RPMI7951 (cell line): Measurements from ENCODE around the gene APCDD1. TPM values are rescaled to one million over a fixed set of nuclear protein-coding genes. Genes with fewer than 3 reads are reported as not detected.
"Not testable (repeated sequence)": the region's sequence is repeated elsewhere in the genome, so short reads cannot be mapped to it uniquely, and the experiment has no call there.

ENCODE experiments used
- DNase-seq: peaks from one replicate; pipeline ENCODE4 v3.0.0-alpha.2; 2012; ENCODE audit warnings: low read depth
- total RNA-seq: library from RNA; depleted of rRNA; stranded (reverse); fragments of >200 nt; shearing (Covaris generic); gene quantifications from 2 replicates; pipeline ENCODE4 v1.2.3, GENCODE V29; 2014

Gene APCDD1
- total RNA-seq, 1 experiment from 2014 or later: 4.7 TPM

DNA sequence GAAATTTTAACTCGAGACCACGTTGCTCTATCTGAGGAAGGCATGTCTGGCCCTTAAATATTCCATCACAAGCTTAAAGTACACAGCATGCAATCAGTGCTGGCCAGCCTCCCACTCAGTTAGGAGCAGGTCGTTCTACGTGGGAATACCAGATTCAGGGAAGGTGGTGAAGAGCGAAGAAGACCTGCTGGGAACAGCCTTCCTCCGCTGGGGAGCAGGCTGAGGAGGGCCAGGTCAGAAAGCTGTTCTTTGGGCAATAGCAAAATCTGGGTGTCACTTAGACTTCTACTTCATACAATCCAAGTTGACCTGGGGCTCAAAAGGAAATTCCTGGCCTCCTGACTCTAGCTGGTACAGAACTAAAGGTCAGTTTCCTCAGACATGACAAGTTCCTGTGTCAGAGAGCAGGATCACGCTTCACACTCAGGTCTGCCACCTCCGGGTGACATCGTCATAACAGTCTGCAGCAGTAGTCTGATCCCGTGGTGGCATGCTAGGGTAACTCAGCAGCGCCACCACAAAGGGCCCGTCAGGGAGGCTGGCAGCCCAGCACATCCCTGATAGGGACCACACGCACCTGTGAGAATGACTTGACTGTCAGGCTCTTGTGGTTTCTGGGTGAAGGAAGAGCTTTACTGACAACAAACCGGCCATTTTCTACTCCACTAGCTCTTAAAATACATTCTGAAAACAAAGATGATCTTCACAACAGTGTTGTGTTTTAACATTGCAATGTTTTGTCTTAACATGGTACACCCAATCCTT, 36.1 kb downstream of the APCDD1 start:
- no peak for DNase-seq

DNA sequence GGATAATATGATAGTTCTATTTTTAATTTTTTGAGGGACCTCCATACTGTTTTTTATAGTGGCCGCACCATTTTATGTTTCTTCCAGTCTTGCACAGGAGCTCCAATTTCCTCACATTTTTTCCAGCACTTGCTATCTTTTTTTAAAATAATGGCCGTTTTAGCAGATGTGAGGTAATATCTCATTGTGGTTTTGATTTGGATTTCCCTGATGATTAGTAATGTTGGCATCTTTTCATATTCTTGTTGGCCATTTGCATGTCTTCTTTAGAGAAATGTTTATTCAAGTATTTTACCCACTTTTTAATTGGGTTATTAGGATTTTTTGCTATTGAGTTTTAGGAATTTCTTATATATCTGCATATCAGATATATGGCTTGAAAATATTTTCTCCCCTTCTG, 41.5 kb downstream of the APCDD1 start:
- peak; percentile 10 for DNase-seq

DNA sequence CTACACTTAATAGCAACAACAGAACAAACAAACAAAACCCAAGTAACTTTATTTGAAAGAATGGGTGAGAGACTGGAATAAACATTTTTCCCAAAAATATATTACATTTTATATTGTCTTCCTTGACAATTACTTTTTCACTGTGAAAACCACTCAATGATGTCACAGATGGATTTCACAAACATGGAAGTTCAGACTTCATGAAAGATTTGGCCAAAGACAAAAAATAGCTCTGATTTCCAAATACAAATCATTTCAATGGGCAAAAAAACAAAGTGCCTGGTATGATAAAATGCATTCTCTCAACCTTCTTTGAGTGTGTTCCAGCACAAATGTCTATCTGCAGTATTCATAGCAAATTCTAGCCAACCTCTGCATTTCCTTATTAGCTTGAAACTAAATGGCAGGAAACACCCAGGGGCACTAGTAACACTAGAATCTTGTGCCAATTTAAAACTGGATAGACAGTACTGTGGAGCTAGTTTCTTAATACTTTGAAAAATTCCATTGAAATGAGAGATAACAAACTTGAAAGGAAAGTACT, 42.8 kb downstream of the APCDD1 start:
- DNase-seq: peak; percentile 16

DNA sequence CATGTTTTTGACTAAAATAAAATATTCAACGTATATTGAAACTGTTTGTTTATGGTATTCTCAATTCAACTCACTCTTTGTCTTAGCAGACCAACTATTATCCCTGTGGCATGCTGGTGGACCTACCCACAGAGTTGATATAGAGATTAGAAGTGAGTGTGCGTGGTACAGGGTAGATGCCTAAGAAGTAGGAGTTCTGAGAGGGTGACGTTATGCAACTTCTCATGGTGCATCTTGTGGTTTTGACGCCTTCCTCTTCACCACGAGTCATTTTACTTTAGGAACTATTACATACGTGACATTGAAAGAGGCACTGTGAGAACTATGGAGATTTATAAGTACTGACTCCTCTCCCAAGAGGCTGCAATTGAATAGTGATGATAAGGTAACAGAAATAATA, 44.8 kb downstream of the APCDD1 start:
- DNase-seq: no peak

DNA sequence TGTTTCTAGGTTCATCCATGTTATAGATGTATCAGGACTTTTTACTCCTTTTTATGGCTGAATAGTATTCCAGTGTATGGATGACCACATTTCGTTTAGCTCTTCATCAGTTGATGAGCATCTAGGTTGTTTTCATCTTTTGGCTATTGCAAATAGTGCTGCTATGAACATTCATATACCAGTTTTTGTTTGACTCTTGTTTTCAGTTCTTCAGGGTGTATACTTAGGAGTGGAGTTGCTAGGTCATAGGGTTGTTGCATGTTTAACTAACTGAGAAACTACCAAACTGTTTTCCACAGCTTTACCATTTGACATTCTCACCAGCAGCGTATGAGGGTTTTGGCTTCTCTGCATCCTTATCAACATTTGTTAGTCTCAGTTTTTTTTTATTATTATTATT, 45.6 kb downstream of the APCDD1 start:
- no peak for DNase-seq

DNA sequence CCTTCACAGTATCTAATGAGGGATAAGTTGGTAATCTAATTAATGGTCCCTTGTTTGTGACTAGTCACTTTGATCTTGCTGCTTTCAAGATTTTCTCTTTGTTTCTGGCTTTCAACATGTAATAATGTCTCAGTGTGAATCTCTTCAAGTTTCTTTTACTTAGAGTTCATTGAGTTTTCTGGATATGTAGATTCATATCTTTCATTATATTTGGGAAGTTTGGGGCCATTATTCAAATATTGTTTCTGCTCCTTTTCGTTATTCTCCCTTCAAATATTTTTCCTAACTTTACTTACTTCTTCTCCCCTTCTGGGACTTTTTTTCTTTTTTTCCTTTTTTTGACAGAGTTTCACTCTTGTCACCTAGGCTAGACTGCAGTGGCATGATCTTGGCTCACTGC, 50.3 kb downstream of the APCDD1 start:
- no peak for DNase-seq

DNA sequence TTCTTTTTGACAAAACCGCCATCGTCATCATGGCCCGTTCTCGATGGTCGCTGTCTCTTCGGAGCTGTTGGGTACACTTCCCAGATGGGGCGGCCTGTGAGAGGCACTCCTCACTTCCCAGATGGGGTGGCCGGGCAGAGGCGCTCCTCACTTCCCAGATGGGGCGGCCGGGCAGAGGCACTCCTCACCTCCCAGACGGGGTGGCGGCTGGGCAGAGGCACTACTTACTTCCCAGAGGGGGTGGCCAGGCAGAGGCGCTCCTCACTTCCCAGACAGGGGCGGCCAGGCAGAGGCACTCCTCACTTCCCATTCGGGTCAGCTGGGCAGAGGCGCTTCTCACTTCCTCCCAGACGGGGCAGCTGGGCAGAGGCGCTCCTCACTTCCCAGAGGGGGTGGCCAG, 51.5 kb downstream of the APCDD1 start:
- DNase-seq: not testable (repeated sequence)

DNA sequence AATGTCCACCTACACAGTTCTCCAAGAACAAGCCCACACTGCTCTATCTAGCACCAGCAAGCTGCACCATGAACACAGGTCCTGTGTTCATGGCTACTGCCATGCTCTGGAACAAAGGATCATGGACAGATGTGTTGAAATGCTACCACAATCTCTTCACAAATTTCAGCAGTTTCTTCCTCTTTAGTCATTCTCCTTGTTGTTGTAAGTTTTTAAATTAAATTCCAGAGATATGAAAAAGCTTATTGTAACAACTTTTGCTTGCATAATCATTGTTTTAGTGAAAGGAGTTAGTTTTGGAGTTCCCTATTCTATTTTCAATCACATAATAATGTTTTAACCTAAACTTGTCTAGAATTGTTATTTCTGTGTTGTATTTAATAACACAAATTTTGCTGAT, 54.2 kb downstream of the APCDD1 start:
- DNase-seq: no peak

DNA sequence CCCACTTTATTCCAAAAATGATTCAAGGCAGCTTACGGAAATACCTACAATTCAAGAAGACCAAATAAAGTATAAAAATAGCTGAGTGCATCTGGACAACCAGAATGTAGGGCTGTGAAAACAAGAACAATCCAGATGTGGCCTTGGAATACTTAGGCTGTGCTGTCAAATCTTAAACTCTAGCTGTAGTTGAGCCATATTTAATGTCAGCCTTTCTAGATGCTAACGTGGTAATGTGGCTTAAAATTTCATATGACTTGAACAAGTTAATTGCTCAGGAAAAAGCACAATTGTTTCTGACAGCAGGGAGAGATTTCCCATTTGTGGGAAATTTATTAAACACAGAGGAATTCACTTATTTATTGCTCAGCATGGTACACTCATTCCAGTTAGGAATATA, 56.8 kb downstream of the APCDD1 start:
- DNase-seq: no peak

DNA sequence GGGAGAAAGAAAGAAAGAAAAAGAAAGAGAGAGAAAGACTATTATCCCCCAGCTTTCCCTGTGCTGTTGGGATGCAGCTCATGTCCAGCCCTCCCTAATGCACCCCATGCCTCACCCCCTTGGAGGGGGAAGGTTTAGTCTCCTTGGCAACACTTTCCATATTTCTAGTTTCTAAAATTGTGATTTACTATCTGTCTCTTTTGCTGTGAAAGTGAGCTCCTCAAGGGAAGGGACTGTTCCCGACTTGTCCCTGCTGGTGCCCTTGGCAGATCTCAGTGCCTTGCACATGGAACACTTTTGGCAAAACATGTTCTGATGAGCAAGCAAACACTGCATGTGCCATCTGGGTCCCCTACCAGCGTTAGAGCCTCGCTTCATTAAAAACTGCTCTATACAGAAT, 59.6 kb downstream of the APCDD1 start:
- no peak for DNase-seq

DNA sequence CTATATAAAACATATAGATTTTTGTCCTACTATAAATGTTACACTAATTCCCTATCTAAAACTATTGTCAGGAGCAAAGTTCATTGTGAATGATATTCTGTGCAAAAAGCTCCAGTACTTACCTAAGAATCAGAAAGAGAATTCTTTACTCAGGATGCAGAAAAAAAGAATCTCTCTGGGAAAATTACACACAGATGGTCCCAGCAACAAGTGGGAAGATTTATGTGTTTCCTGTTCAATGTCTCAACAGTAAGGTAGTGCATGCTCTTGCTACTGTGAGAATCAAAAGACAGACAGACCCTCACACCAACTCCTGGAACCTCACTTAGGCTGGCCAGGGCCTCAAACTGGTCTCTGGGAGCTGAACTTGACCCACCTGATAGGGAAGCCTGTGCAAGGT, 60.2 kb downstream of the APCDD1 start:
- DNase-seq: no peak

DNA sequence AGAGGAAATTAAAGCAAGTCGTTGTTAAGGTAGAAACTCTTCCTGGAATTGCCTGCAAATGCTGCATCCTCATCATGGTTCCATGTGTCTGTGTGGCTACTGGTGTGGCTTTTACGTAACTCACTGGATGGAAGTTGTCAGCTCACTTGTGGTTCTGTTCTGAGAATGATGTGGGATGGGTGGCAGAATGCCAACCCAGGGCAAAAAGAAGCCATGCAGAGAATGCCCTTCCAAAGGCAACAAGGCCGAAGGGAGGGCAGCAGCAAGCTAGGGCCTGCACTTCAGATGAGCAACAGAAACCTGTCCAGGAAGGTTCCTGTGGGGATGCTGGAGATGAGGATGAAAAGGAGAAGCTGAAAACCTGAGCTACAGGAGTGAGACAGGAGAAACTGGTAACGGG, 61.0 kb downstream of the APCDD1 start:
- DNase-seq: peak; percentile 10

DNA sequence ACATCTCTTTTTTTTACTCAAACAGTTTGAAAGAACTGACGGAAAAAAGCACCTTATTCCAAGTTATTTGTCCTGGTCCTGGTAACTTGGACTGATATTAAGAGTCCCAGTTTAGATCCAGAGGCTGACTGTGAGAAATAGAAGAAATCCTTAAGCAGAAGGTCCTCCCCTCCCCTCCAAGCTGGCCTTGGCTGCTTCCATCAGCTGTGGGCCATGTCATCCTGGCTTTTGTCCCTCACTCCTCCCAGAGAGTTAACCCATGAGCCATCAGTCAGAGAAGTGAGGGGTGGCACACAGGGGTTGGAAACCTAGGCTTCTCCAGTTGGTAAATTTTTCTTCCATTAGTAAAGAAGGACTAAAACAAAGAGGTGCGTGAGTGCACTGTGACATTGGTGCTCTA, 61.6 kb downstream of the APCDD1 start:
- no peak for DNase-seq

DNA sequence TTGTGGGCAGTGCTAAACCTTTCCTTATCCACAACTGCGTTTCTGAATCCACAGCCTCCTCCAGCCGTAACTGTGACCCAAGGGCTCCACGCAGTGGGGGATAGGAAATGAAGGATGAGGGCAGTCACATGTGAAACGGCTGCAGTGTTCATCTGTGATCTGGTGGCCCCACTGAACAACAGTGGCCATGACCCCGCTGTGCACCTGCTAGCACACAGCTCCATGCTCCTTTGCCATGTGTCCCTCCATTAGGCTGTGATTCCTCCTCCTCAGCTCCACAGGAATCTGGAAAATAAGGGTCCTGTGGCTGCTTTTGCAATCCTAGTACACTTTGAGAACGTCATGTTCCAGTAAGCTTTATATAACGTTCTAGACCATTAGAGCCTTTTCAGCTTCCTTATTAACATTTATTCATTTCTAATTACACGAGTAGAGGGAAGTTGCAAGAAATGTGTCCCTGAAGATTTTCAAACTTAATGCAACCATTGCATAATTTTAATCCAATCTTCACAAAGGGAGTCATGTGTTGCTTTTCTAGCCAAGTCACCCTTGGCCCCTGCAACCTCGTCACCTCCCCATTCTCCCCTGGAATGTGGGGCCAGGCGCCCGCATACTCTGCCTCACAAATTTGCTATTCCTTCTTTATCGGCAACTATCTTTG, 64.3 kb downstream of the APCDD1 start:
- DNase-seq: peak; percentile 46

DNA sequence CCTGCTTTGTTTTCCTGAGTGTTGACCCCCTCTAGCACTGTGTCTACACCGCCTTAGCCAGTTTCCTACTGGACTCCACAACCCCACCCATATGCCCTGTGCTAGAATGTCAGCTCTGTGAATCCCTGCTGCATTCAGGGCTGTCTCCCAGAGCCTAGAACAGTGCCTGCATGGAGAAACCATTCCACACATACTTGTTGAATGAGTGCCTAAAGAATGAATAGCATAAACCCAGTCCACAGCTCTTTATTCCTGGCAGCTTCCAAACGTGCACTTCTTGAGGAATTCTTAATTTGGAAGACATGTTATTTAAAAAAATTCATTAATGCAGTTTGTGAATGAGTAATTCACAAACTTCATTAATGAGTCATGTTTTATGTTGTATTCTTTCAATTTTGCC, 64.9 kb downstream of the APCDD1 start:
- peak; percentile 9 for DNase-seq

DNA sequence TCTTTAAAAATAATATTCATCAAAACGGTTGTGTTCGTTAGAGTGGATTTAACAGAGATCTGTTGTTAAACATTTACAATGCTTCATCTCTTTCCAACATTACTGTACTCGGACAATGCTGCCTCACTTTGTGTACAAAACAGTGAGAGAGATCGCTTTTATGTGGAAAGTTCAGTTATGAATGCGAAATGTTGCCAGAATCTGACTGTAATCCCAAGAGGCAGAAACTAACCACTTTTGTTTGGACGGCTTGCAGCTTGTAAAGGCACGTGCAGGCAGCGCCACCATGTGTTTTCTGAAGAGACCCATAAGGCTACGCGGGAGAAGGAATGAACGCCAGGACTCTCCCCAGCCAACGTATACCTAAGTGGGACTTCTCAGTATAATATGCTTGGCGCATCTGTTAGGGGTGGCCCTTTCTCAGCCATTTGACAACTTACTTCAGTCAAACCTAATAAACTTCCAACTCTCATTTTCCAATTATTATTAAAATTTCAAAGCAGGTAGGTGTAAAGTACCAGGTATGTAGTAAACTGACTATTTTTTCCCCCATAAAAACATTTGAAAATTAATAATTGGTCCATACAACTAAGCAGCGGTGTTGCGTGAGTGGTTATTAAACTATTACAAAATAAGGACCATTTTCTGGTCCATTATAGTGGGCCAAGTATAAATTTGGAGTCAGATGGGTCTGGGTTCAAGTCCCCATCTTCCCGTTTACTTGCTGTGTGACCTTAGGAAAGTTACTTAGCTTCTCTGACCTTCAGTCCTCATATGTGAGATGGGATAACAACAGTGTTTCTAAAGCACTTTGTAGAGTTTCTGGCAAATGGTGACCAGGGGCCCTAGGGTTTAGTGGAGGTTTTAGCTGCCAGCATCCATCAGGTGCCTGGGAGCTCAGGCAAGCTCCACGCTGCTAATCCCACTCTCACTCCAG, 65.8 kb downstream of the APCDD1 start:
- peak; percentile 83 for DNase-seq

DNA sequence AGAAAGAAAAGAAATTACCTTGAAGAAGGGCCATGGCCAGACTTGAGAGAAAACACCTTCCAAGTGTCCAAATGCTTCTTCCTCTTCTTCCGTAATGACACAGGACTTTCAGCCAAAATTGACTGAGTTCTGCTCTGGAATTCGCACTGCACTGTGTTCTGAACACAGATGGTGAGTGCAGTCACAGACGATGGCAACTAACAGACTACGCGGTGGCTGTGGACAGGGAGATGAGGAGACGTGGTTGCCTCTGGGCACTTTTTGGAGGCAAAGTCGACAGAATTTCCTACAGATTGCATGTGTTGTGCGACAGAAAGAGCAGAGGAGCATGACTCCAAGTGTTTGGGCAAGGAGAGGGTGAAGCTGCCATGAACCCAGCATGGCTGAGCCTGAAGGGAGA, 67.1 kb downstream of the APCDD1 start:
- DNase-seq: peak; percentile 16

DNA sequence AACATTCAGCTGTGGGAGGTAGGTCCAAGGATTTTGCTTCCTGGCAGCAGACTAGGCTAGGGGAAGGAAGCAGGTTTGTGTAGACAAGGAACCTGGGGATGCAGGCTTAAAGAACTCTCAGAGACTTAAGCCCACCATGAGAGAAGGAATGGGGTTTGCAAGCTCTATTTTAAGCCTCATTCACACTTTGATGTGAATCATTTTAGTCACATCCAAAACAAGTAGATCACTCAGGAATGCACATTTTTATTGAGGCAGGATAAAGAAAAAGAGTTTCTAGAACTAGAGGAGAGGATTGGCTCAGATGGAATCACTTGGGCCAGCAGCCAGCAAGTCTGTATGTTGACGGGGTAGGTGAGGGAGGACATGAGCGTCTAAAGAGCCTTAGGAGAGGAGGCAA, 68.1 kb downstream of the APCDD1 start:
- no peak for DNase-seq

DNA sequence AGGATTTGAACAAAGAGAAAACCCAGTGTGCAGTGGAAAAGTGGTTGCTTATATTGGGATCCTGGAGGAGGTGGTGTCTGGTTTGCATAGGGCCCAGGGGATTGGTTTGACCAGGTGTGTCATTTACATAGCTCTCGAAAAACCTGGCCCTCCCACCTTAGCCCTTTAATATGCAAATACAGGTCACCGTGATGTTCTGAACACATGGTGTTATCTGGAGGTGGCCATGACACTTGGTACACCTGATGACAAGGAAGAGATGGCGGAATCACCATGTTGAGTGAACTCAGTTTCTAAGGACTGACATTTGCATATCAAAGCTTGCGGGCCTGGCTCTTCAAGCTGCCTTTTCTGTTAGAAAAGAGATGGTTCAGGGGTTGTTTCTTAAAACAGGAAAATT, 69.1 kb downstream of the APCDD1 start:
- no peak for DNase-seq

DNA sequence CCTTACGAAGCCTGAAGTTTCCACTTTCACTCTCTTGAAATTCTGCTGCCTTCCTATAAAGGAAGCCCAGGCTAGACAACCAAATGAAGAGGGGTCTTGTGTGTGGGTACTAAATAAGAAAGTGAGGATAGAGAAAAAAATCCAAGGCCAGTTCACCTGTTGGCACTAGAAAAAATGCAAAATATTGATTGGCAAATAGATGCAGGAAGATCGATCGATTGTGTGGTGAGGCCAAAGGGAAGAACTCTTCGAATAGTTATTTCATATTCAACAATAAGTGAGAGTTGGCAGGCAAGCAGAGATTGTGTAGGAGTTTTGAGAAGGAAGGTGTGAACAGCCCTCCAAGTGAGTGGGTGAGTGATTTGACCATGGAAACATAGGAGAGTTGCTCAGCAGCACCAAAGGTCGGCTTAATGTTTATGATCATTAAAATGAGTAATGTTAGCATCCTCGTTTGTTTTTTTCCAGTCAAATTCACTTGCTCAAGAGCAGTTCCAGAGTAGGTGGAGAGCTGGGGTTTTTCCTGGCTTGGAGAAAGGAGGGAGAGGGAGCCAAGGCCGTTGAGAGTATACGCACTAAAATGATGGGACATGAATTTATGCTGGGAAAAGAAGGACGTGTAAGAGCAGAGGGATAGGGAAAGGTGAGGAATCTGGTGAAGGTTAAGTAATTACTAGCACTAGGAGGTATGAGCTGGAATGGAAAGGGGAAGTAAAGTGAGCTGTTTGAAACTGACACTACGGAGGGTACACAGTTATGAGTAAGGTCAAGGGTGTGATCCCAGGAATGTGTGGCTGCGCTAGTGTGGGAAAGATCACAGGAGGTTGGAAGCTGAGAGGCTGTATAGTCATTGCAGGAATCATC, 70.3 kb downstream of the APCDD1 start:
- DNase-seq: peak; percentile 72

DNA sequence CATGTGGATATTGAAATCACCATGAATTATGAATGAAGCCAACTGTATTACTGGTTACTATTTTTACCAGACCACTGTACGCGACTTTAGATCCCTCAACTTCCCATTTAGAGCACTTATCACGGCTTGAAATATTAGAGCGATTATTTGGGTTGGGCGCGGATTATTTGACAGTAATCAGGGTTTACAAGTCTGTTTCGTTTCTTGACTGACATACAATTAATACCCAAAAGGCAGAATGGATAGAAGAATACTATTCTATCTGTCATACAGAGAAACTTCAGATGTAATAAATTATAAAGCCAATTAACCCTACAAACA, 70.9 kb downstream of the APCDD1 start:
- no peak for DNase-seq
